HK-2 (cell line): ENCODE measurements around the gene CEACAM5.

Experiments used
- DNase-seq: peaks from one replicate; pipeline ENCODE4 v3.0.0-alpha.2; 2018; ENCODE audit not compliant: unreplicated experiment

The CEACAM5 gene

DNA sequence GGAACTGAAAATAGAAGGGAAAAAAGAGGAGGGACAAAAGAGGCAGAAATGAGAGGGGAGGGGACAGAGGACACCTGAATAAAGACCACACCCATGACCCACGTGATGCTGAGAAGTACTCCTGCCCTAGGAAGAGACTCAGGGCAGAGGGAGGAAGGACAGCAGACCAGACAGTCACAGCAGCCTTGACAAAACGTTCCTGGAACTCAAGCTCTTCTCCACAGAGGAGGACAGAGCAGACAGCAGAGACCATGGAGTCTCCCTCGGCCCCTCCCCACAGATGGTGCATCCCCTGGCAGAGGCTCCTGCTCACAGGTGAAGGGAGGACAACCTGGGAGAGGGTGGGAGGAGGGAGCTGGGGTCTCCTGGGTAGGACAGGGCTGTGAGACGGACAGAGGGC is at the start of gene CEACAM5:
Gene CEACAM5 (plus strand): TSS at position 146 of the 400 bp plus-strand sequence. CDS start 106 bp downstream, at position 252.
- DNase-seq, result no peak

DNA sequence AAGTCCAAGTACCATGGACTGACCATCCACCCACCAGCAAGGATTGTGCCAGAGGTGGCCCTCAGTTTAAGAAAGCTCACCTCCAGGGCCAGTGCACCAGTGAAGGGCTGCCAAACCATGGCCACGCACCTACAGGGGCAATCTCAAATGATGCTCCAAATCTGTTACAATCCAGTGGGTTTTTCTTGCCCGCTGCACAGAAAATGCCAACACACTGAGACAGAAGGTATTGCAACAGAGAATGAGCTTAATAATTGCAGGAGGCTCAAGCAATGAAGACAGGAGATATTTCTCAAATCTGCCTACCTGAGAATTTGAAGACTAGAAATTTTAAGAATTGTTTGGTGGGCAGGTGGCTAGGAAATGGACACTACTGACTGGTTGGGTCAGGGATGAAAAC is 42.4 kb upstream of the CEACAM5 start:
- DNase-seq, result no peak

- DNase-seq, result no peak
These were observed 40.1 kb upstream of the CEACAM5 start for GRCh38 chr19:41668315-41668714.

DNA sequence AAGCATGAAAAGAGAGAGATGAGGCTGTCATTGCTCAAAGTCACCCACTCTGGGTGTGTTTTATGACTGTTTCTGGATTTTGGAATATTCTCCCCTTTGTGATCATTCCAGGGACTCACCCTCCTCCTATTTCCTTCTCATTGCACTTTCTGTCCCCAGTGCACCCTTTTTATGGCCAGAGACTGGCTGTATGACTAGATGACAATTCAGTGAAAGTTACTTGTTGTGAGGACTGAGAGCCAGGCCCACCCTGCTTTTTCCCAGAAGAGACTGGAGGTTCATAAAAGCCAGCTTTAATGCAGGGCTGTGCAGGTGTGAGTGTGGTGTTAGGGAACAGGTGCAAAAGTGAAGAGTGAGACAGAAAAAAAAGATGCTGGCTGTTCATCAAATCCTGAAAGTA is 37.7 kb upstream of the CEACAM5 start:
- DNase-seq, result no peak

DNA sequence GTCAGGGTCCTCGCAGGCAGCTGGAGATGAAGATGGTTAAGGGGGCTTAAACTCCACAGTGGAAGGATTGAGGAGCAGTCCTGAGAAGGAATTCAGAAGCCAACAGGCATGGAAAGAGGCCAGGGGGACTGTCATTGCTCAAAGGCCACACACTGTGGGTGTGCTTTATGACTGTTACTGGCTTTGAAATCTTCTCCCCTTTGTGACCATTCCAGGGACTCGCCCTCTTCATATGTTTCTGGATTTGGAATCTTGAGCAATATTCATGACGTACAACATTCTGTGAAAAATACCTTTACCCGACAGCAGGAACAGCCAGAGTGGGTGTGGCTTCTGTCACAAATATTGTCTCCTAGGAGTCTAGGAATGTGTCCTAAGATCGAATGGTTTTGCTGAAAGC is 36.9 kb upstream of the CEACAM5 start:
- no peak for DNase-seq

- DNase-seq, result no peak
These were observed 26.0 kb upstream of the CEACAM5 start for GRCh38 chr19:41682437-41682836.

- no peak for DNase-seq
These were observed 21.0 kb upstream of the CEACAM5 start for GRCh38 chr19:41687419-41687818.

- no peak for DNase-seq
These were observed 20.3 kb upstream of the CEACAM5 start, which contains the start of gene CEACAM7 for GRCh38 chr19:41688098-41688497. CEACAM7 (minus strand) TSS chr19:41688270; CDS start chr19:41688165, 105 bp downstream.

DNA sequence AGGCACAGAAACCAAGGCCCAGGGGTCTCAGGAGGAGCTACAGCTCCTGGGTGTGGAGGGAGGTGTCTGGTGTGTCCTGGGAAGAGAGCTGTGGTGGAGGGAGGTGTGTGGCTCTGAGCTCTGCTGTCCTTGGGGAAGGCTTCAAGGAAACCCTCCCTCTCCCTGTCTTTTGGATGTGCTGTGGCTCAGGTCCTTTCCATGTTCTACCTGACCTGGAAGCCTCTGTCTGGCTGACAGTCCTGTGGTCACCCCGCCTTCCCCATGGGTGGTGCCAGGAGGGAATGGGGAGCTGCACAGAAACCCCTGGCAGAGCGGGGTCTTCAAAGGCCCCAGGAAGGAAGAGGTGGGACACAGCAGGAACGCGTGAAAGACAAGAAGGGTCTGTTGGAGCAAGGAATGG is 19.7 kb upstream of the CEACAM5 start:
- DNase-seq, result no peak

GRCh38 chr19:41689993-41690800 is 18.2 kb upstream of the CEACAM5 start:
- no peak for DNase-seq

- DNase-seq, result no peak
These were observed 17.7 kb upstream of the CEACAM5 start for GRCh38 chr19:41690801-41691065.

GRCh38 chr19:41691268-41691970 is 17.0 kb upstream of the CEACAM5 start:
- DNase-seq, result no peak

- DNase-seq, result no peak
These were observed 14.2 kb upstream of the CEACAM5 start for GRCh38 chr19:41694196-41694595.

- DNase-seq, result no peak
These were observed 13.4 kb upstream of the CEACAM5 start for GRCh38 chr19:41694831-41695635.

- no peak for DNase-seq
These were observed 12.7 kb upstream of the CEACAM5 start for GRCh38 chr19:41695745-41696144.

DNA sequence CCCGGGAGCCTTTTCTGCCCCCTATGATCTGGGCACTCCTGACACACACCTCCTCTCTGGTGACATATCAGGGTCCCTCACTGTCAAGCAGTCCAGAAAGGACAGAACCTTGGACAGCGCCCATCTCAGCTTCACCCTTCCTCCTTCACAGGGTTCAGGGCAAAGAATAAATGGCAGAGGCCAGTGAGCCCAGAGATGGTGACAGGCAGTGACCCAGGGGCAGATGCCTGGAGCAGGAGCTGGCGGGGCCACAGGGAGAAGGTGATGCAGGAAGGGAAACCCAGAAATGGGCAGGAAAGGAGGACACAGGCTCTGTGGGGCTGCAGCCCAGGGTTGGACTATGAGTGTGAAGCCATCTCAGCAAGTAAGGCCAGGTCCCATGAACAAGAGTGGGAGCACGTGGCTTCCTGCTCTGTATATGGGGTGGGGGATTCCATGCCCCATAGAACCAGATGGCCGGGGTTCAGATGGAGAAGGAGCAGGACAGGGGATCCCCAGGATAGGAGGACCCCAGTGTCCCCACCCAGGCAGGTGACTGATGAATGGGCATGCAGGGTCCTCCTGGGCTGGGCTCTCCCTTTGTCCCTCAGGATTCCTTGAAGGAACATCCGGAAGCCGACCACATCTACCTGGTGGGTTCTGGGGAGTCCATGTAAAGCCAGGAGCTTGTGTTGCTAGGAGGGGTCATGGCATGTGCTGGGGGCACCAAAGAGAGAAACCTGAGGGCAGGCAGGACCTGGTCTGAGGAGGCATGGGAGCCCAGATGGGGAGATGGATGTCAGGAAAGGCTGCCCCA is 11.8 kb upstream of the CEACAM5 start:
- DNase-seq, result no peak

DNA sequence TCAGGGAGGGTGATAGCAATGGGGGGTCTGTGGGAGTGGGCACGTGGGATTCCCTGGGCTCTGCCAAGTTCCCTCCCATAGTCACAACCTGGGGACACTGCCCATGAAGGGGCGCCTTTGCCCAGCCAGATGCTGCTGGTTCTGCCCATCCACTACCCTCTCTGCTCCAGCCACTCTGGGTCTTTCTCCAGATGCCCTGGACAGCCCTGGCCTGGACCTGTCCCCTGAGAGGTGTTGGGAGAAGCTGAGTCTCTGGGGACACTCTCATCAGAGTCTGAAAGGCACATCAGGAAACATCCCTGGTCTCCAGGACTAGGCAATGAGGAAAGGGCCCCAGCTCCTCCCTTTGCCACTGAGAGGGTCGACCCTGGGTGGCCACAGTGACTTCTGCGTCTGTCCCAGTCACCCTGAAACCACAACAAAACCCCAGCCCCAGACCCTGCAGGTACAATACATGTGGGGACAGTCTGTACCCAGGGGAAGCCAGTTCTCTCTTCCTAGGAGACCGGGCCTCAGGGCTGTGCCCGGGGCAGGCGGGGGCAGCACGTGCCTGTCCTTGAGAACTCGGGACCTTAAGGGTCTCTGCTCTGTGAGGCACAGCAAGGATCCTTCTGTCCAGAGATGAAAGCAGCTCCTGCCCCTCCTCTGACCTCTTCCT is 11.1 kb upstream of the CEACAM5 start:
- no peak for DNase-seq

GRCh38 chr19:41698746-41699230 is 9.6 kb upstream of the CEACAM5 start:
- DNase-seq, result no peak

DNA sequence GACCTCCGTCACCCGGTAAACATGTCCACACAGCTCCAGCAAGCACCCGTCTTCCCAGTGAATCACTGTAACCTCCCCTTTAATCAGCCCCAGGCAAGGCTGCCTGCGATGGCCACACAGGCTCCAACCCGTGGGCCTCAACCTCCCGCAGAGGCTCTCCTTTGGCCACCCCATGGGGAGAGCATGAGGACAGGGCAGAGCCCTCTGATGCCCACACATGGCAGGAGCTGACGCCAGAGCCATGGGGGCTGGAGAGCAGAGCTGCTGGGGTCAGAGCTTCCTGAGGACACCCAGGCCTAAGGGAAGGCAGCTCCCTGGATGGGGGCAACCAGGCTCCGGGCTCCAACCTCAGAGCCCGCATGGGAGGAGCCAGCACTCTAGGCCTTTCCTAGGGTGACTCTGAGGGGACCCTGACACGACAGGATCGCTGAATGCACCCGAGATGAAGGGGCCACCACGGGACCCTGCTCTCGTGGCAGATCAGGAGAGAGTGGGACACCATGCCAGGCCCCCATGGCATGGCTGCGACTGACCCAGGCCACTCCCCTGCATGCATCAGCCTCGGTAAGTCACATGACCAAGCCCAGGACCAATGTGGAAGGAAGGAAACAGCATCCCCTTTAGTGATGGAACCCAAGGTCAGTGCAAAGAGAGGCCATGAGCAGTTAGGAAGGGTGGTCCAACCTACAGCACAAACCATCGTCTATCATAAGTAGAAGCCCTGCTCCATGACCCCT is 9.0 kb upstream of the CEACAM5 start:
- no peak for DNase-seq

- no peak for DNase-seq
These were observed 8.5 kb upstream of the CEACAM5 start for GRCh38 chr19:41699968-41700323.
